B cell (primary cell): ENCODE data around the gene B9D1. TPM values are rescaled to one million over a fixed set of nuclear protein-coding genes. Genes with fewer than 3 reads are reported as not detected.

Experiments used
- ATAC-seq: fragments of 200-7000 bp; cut with Tn5 transposase; one replicate; pipeline ENCODE4 v1.10.0; 2021; ENCODE audit warnings: low read depth, mild to moderate bottlenecking, moderate number of reproducible peaks, moderate library complexity
- CTCF ChIA-PET: fragments of 350-600 bp; sonication (Branson Sonifier 250); formaldehyde crosslinking; loops from one replicate; lab custom pipeline; 2021; ENCODE audit warnings: antibody characterized with exemption, inconsistent platforms; lab: Charles Lee
- POLR2A ChIA-PET: fragments of 350-600 bp; sonication (Branson Sonifier 250); formaldehyde crosslinking; loops from one replicate; lab custom pipeline; 2021; ENCODE audit warnings: antibody characterized with exemption; lab: Charles Lee
- DNase-seq: peaks from one replicate; pipeline ENCODE4 v3.0.0; 2013
- H2AFZ ChIP-seq: 2 replicates; pipeline ENCODE4 v1.6.1; 2012; ENCODE audit warnings: mild to moderate bottlenecking, low read depth, low read length; ENCODE audit not compliant: insufficient read depth, poor library complexity, severe bottlenecking
- H3K27ac ChIP-seq, 2 donors: 1 replicate in 1 of 2; 2 replicates in 1 of 2; pipeline ENCODE4 v1.5.1; 2012 to 2013; ENCODE audit warnings: low read length in 2 of 2, mild to moderate bottlenecking in 2 of 2, moderate library complexity in 1 of 2
- H3K27me3 ChIP-seq, 4 experiments: fragments of 200-600 bp in 1 of 4; sonication (generic) in 1 of 4; replicated peaks in 1 of 4; 1 replicate in 2 of 4; 2 replicates in 2 of 4; pipeline versions ENCODE4 v1.6.1 to v1.7.0; 2013 to 2016; ENCODE audit warnings: low read length in 3 of 4, mild to moderate bottlenecking in 2 of 4, mixed read lengths in 1 of 4, moderate library complexity in 1 of 4; ENCODE audit not compliant: insufficient read depth in 4 of 4, control insufficient read depth in 3 of 4; ENCODE audit errors: control extremely low read depth in 1 of 4
- H3K36me3 ChIP-seq, 2 experiments: replicated peaks in 1 of 2; 1 replicate in 1 of 2; 2 replicates in 1 of 2; pipeline versions ENCODE4 v1.6.1 to v1.7.1; 2013; ENCODE audit warnings: low read length in 1 of 2; ENCODE audit not compliant: insufficient read depth in 2 of 2, control insufficient read depth in 1 of 2; ENCODE audit errors: control extremely low read depth in 1 of 2, extremely low read depth in 1 of 2
- H3K4me1 ChIP-seq, 2 donors: fragments of 200-600 bp in 1 of 2; sonication (generic) in 1 of 2; 1 replicate in 1 of 2; 2 replicates in 1 of 2; pipeline versions ENCODE4 v1.5.1 to v1.6.1; 2013 to 2017; ENCODE audit warnings: low read length in 2 of 2; ENCODE audit not compliant: control insufficient read depth in 2 of 2, insufficient read depth in 2 of 2
- H3K4me2 ChIP-seq: replicated peaks from 2 replicates; pipeline ENCODE3; 2012; ENCODE audit warnings: mild to moderate bottlenecking, low read depth, low read length; ENCODE audit not compliant: poor library complexity, severe bottlenecking
- H3K4me3 ChIP-seq, 5 experiments: fragments of 200-600 bp in 1 of 5; sonication (generic) in 1 of 5; 1 replicate in 3 of 5; 2 replicates in 2 of 5; pipeline versions ENCODE4 v1.5.1 to v1.7.0; 2011 to 2016; ENCODE audit warnings: low read length in 4 of 5, mild to moderate bottlenecking in 4 of 5, low read depth in 2 of 5, control low read depth in 1 of 5, moderate library complexity in 1 of 5; ENCODE audit not compliant: insufficient read depth in 1 of 5; ENCODE audit errors: control extremely low read depth in 1 of 5, extremely low read depth in 1 of 5
- H3K79me2 ChIP-seq: fragments of 200-600 bp; sonication (generic); one replicate; pipeline ENCODE4 v1.6.0; 2016; ENCODE audit warnings: low read length; ENCODE audit not compliant: control insufficient read depth, insufficient read depth
- H3K9ac ChIP-seq: fragments of 200-600 bp; sonication (generic); 2 replicates; pipeline ENCODE4 v1.6.1; 2017; ENCODE audit warnings: mild to moderate bottlenecking, low read length, moderate library complexity
- H3K9me3 ChIP-seq, 3 donors: one replicate each; pipeline versions ENCODE4 v1.6.1 to v1.7.1; 2013; ENCODE audit warnings: low read length in 2 of 3; ENCODE audit not compliant: control insufficient read depth in 2 of 3, insufficient read depth in 1 of 3; ENCODE audit errors: control extremely low read depth in 1 of 3
- H4K20me1 ChIP-seq: 2 replicates; pipeline ENCODE4 v1.6.0; 2012; ENCODE audit warnings: mild to moderate bottlenecking, low read length; ENCODE audit not compliant: insufficient read depth, control insufficient read depth, poor library complexity, severe bottlenecking
- H3K27ac Mint-ChIP-seq: one replicate; pipeline ENCODE4 v1.8.0; 2021; ENCODE audit warnings: mixed read lengths
- H3K27me3 Mint-ChIP-seq: one replicate; pipeline ENCODE4 v1.8.0; 2021; ENCODE audit warnings: mixed read lengths
- H3K4me1 Mint-ChIP-seq: one replicate; pipeline ENCODE4 v1.8.0; 2021; ENCODE audit warnings: mixed read lengths
- H3K4me3 Mint-ChIP-seq: one replicate; pipeline ENCODE4 v1.8.0; 2021; ENCODE audit warnings: mixed read lengths
- H3K9me3 Mint-ChIP-seq: one replicate; pipeline ENCODE4 v1.8.0; 2022; ENCODE audit warnings: mixed read lengths; ENCODE audit not compliant: insufficient read depth
- CTCF ChIP-seq: fragments of 200-600 bp; IDR thresholded peaks from one replicate; pipeline ENCODE4 v1.8.0; 2022; ENCODE audit warnings: antibody characterized with exemption, mild to moderate bottlenecking
- EZH2 ChIP-seq: IDR thresholded peaks from 2 replicates; pipeline ENCODE4 v1.6.1; 2012; ENCODE audit warnings: borderline replicate concordance, low read depth, mild to moderate bottlenecking, moderate library complexity, low read length; ENCODE audit not compliant: insufficient read depth, poor library complexity, severe bottlenecking
- WGBS: methylation state at CpG from one replicate; pipeline ENCODE4 v1.1.5; 2013; ENCODE audit warnings: missing lambda C conversion rate; ENCODE audit not compliant: insufficient coverage; 5-methylcytosine and 5-hydroxymethylcytosine counted together
- intact Hi-C: fragments of 100-400 bp; cut with micrococcal nuclease; formaldehyde crosslinking; loops from one replicate; pipeline ENCODE4 v1.10.0; 2022
- polyA plus RNA-seq: library from polyadenylated mRNA; depleted of rRNA; stranded (reverse); fragments of >200 nt; gene quantifications from 2 replicates; pipeline ENCODE4 v1.2.3, GENCODE V29; 2012
- total RNA-seq, 2 donors: library from RNA; stranded (reverse); fragments of 120-200 nt in 1 of 2; gene quantifications; 1 replicate in 1 of 2; 2 replicates in 1 of 2; pipeline versions ENCODE4 v1.2.3 to v1.2.4, GENCODE V29; 2013 to 2022

Gene B9D1
- total and polyA plus RNA-seq, 2 donors (not counting 1 experiment from before 2014, with no cell fraction given) = 2.5 to 6.9 TPM

- peak overlapping the region; percentile 86 to 95 for H3K27ac ChIP-seq
These were observed 15.3 kb upstream of the B9D1 start for GRCh38 chr17:19377602-19378415.

More at GRCh38 chr17:19377602-19378415, 15.3 kb upstream of the B9D1 start:
- peak overlapping the region; percentile 96 for H3K9ac ChIP-seq
- H3K79me2 ChIP-seq = peaks cover 22% of the 10 kb centered on the region
- intact Hi-C loops = loop anchor here (1.0 to 10.0 kb wide), 6 partner anchors 8 to 523 kb away; partner anchors contain the start of genes B9D1 and PRPSAP2
- no peaks in the 10 kb centered on the region for H3K27me3 Mint-ChIP-seq
- no peaks in the 10 kb centered on the region for H3K9me3 ChIP-seq
- H3K27ac Mint-ChIP-seq = peak overlapping the region; percentile 99
- peak overlapping the region; percentile 77 to 96 (median 91) for H3K4me3 ChIP-seq
- DNase-seq (peak; percentile 98), ATAC-seq (peak; percentile 93)
- ChIA-PET CTCF (interaction anchor here (0.5 to 4.9 kb wide), 14 partner anchors 8 to 721 kb away, joined by 3 to 110 read pairs (median 4); partner anchors contain the start of gene B9D1), POLR2A (interaction anchor here (0.5 to 1.7 kb wide), 11 partner anchors 8 to 1665 kb away, joined by 3 to 30 read pairs (median 3); partner anchors contain the start of genes AKAP10, B9D1, PRPSAP2 and USP22)
- no peaks in the 10 kb centered on the region for H3K9me3 Mint-ChIP-seq
- WGBS = under 1% methylated on average over 67 of the region's 67 CpGs
- H3K4me1 Mint-ChIP-seq = peaks cover 31% of the 10 kb centered on the region
- peak overlapping the region; percentile 99 for H3K4me2 ChIP-seq
- peaks cover 0 to 33% of the 10 kb centered on the region in 2 experiments for H3K36me3 ChIP-seq
- TF ChIP-seq CTCF (no peak), EZH2 (no peak)
- peak overlapping the region; percentile 97 for H2AFZ ChIP-seq
- H3K4me1 ChIP-seq = peaks cover 16 to 24% of the 10 kb centered on the region in 2 donors
- H4K20me1 ChIP-seq = peaks cover 2% of the 10 kb centered on the region
- H3K4me3 Mint-ChIP-seq = peak overlapping the region; percentile 99
- H3K27me3 ChIP-seq = no peaks in the 10 kb centered on the region
